Left lobe of liver (tissue), 2 donors: Measurements from ENCODE around the gene RMDN2. TPM values are rescaled to one million over a fixed set of nuclear protein-coding genes. Genes with fewer than 3 reads are reported as not detected.
"Not testable (repeated sequence)": the region's sequence is repeated elsewhere in the genome, so short reads cannot be mapped to it uniquely, and the experiment has no call there.

ENCODE experiments used
- ATAC-seq: fragments of 200-7000 bp; cut with Tn5 transposase; one replicate; pipeline ENCODE4 v1.9.1; 2020; ENCODE audit warnings: mild to moderate bottlenecking, moderate library complexity
- DNase-seq: peaks from one replicate; pipeline ENCODE4 v3.0.0-alpha.2; 2020; ENCODE audit warnings: low spot score
- total RNA-seq: library from RNA; stranded (reverse); gene quantifications from one replicate; pipeline ENCODE4 v1.2.1, GENCODE V29; 2021
- donor health status: DM: no; HTN: no; CAD: no; lungs with moderate emphysema.
- donor health status: DM: no; HTN: yes; CAD: no.

RMDN2 gene
- total RNA-seq, 1 donor from 2014 or later: 16.4 TPM

GRCh38 chr2:37926635-37927034, 1.5 kb downstream of the RMDN2 start:
- DNase-seq: no peak
- ATAC-seq: no peak

GRCh38 chr2:37928377-37928776, 3.3 kb downstream of the RMDN2 start:
- DNase-seq (no peak), ATAC-seq (no peak)

GRCh38 chr2:37930392-37930791, 5.3 kb downstream of the RMDN2 start:
- ATAC-seq: not testable (repeated sequence)

GRCh38 chr2:37932873-37933272, 7.8 kb downstream of the RMDN2 start:
- not testable (repeated sequence) for DNase-seq

More at GRCh38 chr2:37930392-37930791, 5.3 kb downstream of the RMDN2 start:
- DNase-seq: not testable (repeated sequence)

GRCh38 chr2:37934591-37935513, 9.8 kb downstream of the RMDN2 start:
- no peak for ATAC-seq
- no peak for DNase-seq

More at GRCh38 chr2:37932873-37933272, 7.8 kb downstream of the RMDN2 start:
- ATAC-seq: not testable (repeated sequence)

GRCh38 chr2:37937568-37937967, 12.5 kb downstream of the RMDN2 start:
- not testable (repeated sequence) for ATAC-seq, DNase-seq

- DNase-seq, ATAC-seq: not testable (repeated sequence)
Observed at GRCh38 chr2:37941267-37941666, 16.2 kb downstream of the RMDN2 start.

- DNase-seq: no peak
- ATAC-seq: no peak
Observed at GRCh38 chr2:37944268-37944667, 19.2 kb downstream of the RMDN2 start.

GRCh38 chr2:37947306-37947705, 22.2 kb downstream of the RMDN2 start:
- DNase-seq (no peak), ATAC-seq (no peak)

GRCh38 chr2:37962018-37962739, 37.1 kb downstream of the RMDN2 start:
- ATAC-seq: not testable (repeated sequence)

GRCh38 chr2:37962740-37963121, 37.6 kb downstream of the RMDN2 start:
- not testable (repeated sequence) for ATAC-seq, DNase-seq

More at GRCh38 chr2:37962018-37962739, 37.1 kb downstream of the RMDN2 start:
- not testable (repeated sequence) for DNase-seq

- not testable (repeated sequence) for ATAC-seq, DNase-seq
Observed at GRCh38 chr2:37963901-37964300, 38.8 kb downstream of the RMDN2 start.

- ATAC-seq: no peak
- no peak for DNase-seq
Observed at GRCh38 chr2:37966326-37966725, 41.2 kb downstream of the RMDN2 start.

- ATAC-seq (no peak), DNase-seq (no peak)
Observed at GRCh38 chr2:37969731-37970130, 44.6 kb downstream of the RMDN2 start.

GRCh38 chr2:37971971-37972370, 46.9 kb downstream of the RMDN2 start:
- ATAC-seq (no peak), DNase-seq (no peak)

- no peak for DNase-seq
- no peak for ATAC-seq
Observed at GRCh38 chr2:37973615-37974353, 48.7 kb downstream of the RMDN2 start.

GRCh38 chr2:37975808-37976207, 50.7 kb downstream of the RMDN2 start:
- no peak for ATAC-seq
- no peak for DNase-seq

GRCh38 chr2:37976411-37976810, 51.3 kb downstream of the RMDN2 start:
- no peak for ATAC-seq

GRCh38 chr2:37982147-37982582, 57.1 kb downstream of the RMDN2 start:
- ATAC-seq (peak; percentile 88), DNase-seq (peak; percentile 64)

More at GRCh38 chr2:37976411-37976810, 51.3 kb downstream of the RMDN2 start:
- no peak for DNase-seq

GRCh38 chr2:37982847-37983246, 57.8 kb downstream of the RMDN2 start:
- no peak for DNase-seq
- ATAC-seq: no peak

GRCh38 chr2:37983719-37984118, 58.6 kb downstream of the RMDN2 start:
- ATAC-seq: no peak
- no peak for DNase-seq
